ENCODE measurements around the gene ARHGEF6.

DNA sequence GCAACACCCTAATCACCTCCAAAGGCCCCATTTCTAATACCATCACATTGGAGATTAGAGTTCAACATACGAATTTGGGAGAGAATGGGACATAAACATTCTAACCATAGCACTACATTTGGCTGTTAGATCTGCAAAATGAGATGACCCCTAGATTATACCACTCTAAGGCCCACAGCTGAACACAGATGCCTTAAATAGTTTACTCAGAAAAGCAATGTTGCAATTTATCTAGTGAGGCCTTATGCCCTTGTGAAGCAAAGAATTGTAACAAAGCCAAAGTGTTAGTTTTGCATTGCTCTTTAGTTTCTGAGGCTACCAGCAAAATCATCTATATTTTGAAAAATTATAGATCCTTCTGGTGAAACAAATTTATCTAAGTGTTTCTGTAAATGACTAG is 31.6 kb upstream of the ARHGEF6 start:
- TF ChIP-seq, protein P1, sequence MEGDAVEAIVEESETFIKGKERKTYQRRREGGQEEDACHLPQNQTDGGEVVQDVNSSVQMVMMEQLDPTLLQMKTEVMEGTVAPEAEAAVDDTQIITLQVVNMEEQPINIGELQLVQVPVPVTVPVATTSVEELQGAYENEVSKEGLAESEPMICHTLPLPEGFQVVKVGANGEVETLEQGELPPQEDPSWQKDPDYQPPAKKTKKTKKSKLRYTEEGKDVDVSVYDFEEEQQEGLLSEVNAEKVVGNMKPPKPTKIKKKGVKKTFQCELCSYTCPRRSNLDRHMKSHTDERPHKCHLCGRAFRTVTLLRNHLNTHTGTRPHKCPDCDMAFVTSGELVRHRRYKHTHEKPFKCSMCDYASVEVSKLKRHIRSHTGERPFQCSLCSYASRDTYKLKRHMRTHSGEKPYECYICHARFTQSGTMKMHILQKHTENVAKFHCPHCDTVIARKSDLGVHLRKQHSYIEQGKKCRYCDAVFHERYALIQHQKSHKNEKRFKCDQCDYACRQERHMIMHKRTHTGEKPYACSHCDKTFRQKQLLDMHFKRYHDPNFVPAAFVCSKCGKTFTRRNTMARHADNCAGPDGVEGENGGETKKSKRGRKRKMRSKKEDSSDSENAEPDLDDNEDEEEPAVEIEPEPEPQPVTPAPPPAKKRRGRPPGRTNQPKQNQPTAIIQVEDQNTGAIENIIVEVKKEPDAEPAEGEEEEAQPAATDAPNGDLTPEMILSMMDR (IDR thresholded peaks at IDR 0.05; ENCODE audit: insufficient read depth, low read depth, low read length): no peak
- TF ChIP-seq EZH2 (IDR thresholded peaks at IDR 0.05; ENCODE audit: insufficient read depth, low read length): no peak

Measured in astrocyte (in vitro differentiated cells and primary cell).